22Rv1 (cell line): ENCODE results near the gene SRPRB.

Experiments used
- H3K27ac ChIP-seq: fragments of 450-650 bp; 2 replicates; pipeline ENCODE4 v1.5.1; 2017
- ZFX ChIP-seq: fragments of 450-650 bp; IDR thresholded peaks from 2 replicates; pipeline ENCODE4 v1.6.1; 2017; ENCODE audit warnings: antibody characterized with exemption, borderline replicate concordance
- TF ChIP-seq, protein P1 (sequence below): fragments of 450-650 bp; IDR thresholded peaks from 2 replicates; pipeline ENCODE4 v1.5.1; 2017; ENCODE audit warnings: mild to moderate bottlenecking

The SRPRB gene

DNA sequence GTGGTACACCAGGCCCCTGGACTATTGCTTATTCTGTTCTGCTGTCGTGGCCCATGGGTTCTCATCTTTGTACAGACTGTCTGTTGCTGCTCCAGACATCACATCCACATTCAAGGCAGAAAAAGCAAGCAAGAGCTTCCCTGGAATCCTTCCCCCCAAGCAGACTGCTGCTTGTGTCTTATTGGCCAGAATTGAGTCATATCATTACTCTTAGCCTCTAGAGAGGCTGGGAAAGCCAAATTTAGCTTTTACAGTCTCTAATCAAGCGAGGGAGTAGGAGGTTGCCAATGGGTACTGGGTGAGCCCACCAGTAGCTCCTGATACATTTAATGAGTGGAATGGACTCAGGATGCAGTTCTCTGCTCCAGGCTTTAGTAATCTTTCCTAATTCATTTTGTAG lies 50.7 kb downstream of the SRPRB start:
- no peak overlapping the region for H3K27ac ChIP-seq
- TF ChIP-seq ZFX: no peak
- TF ChIP-seq, protein P1, sequence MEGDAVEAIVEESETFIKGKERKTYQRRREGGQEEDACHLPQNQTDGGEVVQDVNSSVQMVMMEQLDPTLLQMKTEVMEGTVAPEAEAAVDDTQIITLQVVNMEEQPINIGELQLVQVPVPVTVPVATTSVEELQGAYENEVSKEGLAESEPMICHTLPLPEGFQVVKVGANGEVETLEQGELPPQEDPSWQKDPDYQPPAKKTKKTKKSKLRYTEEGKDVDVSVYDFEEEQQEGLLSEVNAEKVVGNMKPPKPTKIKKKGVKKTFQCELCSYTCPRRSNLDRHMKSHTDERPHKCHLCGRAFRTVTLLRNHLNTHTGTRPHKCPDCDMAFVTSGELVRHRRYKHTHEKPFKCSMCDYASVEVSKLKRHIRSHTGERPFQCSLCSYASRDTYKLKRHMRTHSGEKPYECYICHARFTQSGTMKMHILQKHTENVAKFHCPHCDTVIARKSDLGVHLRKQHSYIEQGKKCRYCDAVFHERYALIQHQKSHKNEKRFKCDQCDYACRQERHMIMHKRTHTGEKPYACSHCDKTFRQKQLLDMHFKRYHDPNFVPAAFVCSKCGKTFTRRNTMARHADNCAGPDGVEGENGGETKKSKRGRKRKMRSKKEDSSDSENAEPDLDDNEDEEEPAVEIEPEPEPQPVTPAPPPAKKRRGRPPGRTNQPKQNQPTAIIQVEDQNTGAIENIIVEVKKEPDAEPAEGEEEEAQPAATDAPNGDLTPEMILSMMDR: no peak

DNA sequence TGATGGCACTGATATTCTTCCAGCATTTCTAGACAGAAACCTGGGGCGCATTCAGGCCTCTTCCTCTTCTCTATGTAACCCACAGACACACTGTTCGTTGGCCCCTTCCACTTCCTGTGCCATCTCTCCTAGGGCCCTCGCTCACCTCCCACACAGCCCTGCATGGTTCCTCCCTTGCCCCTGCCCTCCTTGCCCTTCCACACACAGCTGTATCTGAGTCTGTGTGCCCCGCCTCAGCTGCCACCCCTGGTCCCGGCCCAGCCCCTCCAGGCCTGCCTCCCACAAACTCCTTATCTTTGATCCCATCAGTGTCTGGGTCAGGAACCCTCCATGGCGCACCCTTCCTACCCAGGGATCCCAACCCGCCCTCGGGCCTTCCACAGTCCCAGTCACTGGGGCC lies 52.2 kb downstream of the SRPRB start:
- no peak for TF ChIP-seq ZFX
- TF ChIP-seq, protein P1: no peak
- H3K27ac ChIP-seq: no peak overlapping the region

DNA sequence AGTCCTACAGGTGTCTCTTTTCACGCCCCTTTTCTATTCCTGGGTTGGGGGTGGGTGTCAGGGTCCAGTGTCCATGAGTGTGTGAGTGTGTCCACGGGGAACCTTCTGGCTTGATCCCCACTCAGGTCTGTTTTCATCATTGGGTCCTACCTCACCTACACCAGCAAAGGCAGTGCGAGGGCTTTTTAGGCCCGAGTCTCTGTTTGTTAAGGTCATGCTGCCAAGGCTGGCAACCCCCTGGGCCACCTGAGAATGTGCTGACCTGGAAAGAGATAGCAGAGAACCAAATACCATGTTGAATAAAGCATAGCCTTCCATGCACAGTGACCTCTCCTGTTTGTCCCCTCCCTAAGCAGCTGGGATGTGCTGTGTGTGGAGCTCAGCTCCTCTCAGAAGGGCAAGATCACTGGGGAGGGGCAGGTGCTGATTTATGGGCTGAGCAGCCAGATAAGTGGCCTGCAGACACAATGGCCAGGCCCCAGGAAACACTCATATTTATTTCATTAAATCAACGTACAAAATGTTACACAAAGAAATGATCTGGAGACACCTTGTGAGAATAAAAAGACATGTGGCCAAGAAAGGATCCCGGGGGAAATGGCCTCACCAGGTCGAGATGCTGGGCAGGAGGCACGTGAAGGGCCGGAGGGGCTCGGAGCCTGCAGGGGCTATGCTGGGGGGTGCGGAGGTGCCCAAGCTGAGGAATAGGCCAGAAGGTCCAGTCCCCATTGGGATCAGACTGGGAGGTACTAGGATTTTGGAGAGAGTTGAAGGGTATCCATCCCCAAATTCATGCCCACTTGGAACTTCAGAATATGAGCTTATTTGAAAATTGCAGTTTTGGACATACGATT lies 54.0 kb downstream of the SRPRB start:
- no peak for TF ChIP-seq ZFX
- TF ChIP-seq, protein P1: no peak
- H3K27ac ChIP-seq: no peak overlapping the region

DNA sequence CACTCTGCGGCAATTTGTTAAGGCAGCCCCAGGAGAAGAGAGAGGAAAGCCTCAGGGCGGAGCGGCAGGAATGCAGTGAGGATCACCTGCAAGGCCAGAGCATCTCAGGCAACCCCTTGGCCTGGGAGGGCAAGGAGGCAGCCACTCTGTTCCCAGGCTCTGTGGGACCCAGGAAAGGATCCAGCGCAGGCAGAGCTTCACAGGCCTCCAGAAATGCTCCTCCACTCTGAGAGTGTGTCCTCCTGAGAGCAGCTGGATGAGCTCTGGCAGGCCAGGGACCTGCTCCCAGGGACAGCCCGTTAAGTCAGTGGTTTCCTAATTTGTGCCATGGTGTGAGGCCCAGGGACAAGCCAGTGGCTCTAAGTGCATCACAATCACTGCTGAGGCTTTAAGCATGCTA lies 54.9 kb downstream of the SRPRB start:
- TF ChIP-seq ZFX: no peak
- TF ChIP-seq, protein P1: no peak
- no peak overlapping the region for H3K27ac ChIP-seq

DNA sequence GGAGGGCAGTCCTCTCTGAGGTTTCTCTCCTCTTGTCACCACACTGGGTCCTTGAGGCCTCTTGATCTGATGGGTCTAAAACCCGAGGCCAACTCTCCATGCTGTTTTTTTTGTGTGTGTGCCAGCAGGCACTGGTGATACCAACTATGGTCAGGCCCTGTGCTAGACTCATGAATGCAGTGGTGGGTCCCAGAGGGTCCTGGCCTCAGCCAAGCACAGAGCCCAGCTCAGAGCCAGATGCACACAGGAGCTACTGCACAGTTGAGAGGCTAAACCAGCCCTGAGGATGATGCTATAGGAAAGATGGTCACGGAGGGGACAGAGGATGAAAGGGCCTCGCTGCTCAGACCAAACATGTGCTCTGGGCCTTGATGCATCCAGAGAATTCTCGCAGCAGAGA lies 56.5 kb downstream of the SRPRB start:
- H3K27ac ChIP-seq: no peak overlapping the region

DNA sequence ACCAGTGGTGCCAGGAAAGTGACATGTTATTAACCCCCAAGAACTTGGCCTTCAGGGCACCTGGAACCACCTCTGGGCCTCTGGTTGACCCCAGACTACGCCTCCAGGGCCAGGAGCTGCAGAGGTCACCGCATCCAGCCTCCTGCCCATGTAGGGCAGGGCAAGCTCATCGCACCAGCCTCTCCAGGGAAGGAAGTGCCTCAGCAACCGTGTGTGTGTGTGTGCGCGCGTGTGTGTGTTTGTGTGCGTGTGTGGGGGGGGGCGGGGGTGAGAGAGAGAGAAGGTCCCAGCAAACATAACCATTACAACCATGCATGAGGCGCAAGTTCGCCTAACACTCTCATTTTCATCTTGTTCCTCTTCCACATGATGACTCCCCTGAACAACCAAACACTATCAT lies 58.3 kb downstream of the SRPRB start:
- TF ChIP-seq, protein P1: no peak
- TF ChIP-seq ZFX: no peak
- H3K27ac ChIP-seq: no peak overlapping the region

More for the DNA sequence above, 56.5 kb downstream of the SRPRB start:
- TF ChIP-seq, protein P1: no peak

DNA sequence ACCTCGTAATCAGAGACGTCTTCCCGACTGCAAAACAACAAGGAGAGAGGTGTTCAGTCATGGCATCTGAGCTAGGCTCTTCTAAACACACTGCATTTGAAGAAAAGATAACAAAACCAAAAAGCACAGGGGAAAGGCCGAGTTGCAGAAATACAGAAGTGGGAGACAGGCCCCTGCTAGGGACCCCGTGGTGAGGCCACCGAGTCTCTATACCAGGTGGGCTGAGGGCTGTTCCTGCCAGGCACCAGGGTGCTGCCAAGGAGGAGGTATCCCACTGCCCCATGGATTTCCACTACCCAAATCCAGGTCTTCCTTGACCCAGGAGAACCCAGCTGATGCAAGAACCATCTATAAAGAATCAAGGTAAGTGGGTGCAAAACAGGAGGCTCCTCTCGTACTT lies 59.0 kb downstream of the SRPRB start:
- TF ChIP-seq ZFX: no peak

More for the DNA sequence above, 59.0 kb downstream of the SRPRB start:
- no peak overlapping the region for H3K27ac ChIP-seq
